HG03575 (cell line): ENCODE results near the gene TMEM87A.
"Not testable (repeated sequence)": the region's sequence is repeated elsewhere in the genome, so short reads cannot be mapped to it uniquely, and the experiment has no call there.

ENCODE experiments used
- ATAC-seq: cut with Tn5 transposase; IDR thresholded peaks from one replicate; pipeline ENCODE4 v1.9.1; 2021; ENCODE audit not compliant: unreplicated experiment, insufficient number of reproducible peaks, low FRiP score; ENCODE audit errors: extremely low read depth

The TMEM87A gene

DNA sequence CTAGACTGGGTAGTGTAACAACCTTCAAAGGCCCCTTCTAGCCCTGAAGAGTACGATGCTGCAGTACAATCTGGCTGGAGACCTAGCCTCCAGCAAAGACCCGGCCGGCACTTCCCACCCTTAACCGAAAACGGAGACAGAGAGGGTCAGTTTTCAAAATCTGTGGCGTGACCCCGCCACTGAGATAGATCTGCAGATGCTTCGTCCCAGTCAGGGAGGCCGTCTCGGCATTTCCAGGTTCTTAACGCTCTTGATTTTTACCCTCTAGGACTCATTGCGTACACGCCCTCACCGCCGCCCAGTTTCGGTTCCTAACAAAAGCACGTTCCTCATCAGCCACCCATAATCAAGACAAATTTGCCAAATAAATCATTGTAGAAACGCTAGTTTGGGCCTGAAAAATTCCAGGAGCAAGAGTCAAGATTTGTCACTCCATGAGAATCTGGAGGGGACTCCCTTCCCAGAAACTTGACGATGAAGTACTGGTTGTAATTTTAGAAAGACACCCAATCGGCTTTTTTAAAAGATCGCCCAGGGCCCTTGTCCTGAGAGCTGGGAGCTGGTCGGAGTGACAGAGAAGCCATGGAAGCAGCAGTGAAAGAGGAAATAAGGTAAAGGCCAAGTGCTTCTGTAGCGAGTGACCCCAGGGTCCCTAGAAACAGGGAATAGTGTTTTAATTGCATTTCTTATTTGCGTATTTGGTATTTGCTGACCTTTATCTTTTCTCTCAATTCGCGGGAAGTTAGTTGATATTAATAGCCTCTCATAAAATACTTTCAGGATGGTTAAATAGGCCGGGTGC is 868 bp upstream of the TMEM87A start:
- no peak for ATAC-seq

DNA sequence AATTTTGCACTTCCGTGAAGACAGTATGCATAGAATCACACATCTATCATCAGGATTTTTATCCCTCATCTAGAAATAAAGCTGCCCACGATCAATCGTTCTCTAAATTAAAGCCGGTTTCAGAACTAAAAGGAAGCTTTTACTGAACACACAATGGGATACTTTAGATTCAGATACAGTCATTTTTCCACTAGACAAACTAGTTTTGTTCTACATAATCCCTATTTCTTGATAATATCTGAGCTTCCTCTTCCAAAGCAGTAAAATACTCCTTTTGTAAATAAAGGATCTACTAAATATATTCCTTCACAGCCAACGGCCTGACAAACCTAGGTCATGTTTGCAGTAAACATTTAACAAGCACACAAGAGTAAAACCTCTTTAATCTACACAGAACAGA is 2.2 kb downstream of the TMEM87A start:
- no peak for ATAC-seq

DNA sequence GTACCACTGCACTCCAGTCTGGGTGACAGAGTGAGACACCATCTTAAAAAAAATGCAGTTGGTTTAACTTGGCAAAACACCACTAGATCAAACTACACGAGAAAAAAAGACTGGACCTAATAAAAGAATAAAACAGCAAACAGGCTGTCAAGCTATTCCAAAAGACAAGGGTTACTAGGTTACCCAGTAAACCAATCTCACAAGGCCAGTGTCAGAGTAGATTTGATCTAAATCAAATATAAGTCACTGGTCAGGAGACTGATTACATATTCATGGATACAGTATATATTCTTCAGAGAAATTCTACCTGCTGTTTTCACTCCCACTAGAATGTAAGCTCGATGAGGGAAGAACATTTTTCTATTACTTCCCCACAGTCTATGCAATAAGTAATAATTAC is 2.7 kb downstream of the TMEM87A start:
- ATAC-seq = no peak

DNA sequence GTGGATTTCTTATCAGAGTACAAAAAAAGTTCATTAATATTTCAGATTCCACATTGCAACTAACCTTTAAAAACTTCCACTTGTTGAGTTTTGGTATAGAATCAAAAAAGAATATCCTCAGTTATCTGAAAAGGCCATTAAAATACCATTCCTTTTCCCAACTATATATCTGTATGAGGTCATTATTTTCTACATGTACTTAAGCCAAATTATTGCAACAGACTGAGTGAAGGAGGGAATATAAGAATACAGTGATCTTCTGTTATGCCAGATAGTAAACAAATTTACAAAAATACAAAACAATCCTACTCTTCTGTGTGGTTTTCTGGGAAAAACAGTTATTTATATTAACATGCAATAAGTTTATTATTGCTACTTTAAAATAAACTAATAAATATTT is 5.9 kb downstream of the TMEM87A start:
- ATAC-seq = no peak

DNA sequence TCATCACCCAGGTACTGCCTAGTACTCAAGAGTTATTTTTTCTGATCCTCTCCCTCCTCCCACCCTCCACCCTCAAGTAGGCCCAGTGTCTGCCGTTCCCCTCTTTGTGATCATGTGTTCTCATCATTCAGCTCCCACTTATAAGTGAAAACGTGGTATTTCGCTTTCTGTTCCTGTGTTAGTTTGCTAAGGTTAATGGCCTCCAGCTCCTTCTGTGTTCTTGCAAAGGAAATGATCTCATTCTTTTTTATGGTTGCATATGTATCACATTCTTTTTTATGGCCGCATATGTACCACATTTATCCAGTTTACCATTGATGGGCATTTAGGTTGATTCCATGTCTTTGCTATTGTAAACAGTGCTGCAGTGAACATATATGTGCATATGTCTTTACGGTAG is 8.4 kb downstream of the TMEM87A start:
- no peak for ATAC-seq

DNA sequence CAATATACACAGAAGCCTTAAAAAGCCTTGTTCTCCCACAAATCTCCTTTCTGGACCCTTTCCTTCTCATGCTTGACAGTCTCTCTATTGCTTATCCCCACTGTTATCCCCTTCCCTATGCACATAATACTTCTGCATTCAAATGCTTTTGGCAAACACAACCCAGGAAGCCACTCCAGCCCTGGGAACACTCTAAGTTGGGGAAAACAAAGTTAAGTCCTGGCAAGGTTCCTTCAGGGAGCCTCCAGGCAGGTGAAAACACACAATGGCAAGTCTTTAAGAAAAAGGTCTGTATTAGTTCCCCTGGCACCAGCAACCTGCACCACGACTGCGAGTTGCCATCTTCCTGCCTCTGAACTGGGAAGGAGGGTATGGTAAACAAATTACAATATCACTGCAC is 19.9 kb downstream of the TMEM87A start:
- no peak for ATAC-seq

DNA sequence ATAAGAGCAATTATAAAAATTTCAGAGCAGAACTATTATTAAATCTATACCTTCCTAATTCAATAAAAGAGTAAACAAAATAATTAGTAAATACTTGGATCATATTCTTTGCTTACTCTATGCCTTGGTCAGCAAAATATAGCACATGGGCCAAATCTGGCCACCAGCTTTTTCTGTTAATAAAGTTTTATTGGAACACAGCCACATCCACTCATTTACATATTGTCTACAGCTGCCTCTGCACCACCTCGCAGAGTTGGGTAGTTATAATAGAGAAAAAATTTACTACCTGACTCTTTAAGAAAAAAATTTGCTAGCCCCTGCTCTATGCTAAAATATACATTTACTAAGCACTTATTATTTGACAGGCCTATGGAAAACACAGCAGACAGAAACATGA is 32.4 kb downstream of the TMEM87A start:
- ATAC-seq = no peak

DNA sequence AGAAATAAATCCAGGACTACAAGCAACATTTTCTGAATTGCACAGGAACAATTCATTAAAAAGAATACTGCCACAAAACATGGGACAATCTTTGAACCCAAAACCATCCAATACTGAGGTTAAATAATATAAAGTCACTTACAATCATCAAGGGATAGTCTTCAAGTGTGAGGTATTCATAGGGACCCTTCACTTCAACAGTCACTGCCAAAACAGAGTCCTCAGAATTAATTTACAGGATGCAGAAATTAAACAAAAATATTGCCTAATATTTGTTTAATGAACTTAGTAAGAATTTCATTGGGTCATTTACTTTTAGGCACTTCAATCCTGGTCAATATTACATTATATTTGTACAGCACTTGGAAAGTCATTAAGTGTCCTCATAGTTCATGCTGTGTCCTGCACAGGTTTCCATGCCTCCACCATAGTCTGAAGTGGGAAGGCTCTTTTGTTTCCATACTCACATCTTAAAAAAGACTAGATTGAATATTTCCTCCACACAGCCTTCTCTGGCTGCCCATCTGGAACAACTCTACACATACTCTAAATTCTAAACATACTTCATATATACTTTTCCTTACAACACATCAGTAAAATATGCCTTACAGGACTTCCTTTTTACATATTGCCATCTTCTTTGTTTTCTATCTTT is 33.6 kb downstream of the TMEM87A start:
- no peak for ATAC-seq

DNA sequence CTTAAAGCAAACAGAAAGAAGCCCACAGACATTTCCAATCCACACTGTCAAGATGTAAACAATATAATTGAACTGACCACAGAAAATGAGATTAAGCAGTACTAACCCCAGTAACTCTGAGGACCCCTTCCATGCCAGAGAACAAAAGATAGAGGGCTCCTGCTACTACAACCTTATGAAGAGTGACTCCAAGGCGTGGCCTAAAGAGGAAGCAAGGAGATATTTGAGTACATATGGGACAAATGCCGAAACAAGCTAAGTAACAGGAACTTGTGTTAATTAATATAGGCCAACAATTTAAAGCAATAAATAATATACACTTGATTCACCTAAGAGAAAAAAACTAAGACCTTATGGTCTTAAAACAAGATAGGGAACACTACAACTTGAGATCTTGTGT is 40.1 kb downstream of the TMEM87A start:
- no peak for ATAC-seq

DNA sequence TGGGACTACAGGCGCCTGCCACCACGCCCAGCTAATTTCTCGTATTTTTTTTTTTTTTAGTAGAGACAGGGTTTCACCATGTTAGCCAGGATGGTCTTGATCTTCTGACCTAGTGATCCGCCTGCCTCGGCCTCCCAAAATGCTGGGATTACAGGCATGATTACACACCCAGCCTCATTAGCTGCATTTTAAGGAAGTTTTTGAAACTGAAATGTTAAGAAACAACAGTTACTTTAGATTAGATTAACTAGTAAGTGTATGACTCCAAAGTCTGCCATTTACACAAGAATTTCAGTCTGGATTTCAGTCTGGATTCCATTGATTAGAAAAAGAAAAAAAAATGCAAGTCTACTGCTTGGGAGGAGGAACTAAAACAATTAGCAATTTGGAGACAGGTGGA is 40.6 kb downstream of the TMEM87A start:
- no peak for ATAC-seq

DNA sequence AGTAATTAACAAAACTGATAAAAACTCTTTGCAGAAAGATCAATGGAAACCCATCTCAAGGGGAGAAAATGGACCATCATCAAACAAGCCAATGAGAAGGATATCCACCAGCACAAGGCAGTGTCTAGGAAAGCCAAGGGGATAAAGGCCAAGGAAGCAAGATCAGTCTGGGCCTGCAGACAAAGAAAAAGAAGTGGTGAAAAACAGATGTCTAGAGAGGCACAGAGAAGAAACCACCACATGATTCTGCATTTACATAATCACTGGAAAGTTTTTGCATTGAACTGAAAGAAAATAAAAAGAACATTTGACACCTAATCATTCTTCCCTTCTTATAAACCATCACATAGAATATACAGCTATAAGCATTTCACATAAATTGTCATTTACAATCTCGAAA is 42.1 kb downstream of the TMEM87A start:
- no peak for ATAC-seq

DNA sequence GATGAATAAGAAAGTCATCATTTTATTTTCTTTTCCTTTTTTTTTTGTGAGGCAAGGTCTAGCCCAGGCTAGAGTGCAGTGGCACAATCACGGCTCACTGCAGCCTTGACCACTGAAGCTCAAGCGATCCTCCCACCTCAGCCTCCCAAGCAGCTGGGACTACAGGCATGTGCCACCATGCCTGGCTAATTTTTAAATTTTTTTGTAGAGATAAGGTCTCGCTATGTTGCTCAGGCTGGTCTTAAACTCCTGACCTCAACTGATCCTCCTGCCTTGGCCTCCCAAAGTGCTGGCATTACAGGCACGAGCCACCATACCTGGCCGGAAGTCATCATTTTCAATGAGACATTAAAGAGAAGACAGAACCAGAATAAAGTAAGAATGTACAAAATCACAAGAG is 44.3 kb downstream of the TMEM87A start:
- ATAC-seq = not testable (repeated sequence)

DNA sequence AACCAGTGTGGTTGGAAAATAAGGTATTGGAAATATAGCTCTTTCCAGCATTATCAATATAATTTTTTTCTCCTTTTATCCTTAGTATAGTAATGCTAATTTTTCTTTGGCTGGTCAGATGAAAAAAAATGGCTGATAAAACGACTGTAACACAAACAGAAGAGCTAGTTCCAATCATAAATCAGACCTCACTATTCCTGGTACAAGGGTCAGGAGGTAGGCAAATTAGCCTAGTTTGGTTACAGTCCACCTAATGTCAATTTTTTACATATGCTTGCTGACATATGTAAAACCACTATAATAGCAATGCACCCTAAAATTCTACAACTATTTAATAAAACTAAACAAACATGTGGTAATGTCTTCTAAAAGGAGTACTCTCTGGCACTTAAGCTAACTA is 45.2 kb downstream of the TMEM87A start:
- no peak for ATAC-seq

DNA sequence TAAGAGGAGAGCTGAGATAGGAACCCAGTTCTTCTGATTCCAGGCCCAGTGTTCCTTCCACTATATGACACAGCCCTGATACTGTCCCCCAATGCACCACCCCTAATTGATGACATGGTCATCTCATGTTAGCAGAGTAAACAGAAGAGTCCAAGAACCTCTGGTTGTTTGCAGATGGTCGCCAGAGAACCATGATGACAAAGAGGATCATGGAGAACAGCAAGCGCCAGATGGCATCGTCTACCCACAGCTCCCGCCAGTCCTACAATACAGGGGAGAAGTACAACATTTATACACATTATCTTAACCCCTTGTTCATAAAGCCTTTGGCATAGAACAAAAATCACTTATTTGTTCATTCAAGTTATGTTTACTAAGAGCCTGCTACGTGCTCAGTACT is 46.6 kb downstream of the TMEM87A start:
- no peak for ATAC-seq

DNA sequence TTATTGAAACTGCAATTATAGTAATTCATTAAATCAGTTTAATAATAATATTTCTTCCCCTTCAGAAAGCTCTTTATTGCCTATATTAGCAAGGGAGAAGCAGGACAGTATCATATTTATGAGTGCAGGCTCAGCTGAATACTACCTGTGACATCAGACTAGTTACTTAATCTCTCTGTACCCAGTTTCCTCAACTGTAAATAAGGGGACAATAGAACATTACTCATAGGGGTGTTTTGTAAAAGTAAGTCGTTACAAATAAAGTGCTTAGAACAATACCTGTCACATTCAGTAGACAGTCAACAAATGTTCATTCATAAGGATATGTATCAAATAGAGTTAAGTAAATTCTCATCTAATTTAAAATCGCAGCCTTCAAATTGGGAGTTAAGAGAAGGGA is 53.0 kb downstream of the TMEM87A start:
- no peak for ATAC-seq

DNA sequence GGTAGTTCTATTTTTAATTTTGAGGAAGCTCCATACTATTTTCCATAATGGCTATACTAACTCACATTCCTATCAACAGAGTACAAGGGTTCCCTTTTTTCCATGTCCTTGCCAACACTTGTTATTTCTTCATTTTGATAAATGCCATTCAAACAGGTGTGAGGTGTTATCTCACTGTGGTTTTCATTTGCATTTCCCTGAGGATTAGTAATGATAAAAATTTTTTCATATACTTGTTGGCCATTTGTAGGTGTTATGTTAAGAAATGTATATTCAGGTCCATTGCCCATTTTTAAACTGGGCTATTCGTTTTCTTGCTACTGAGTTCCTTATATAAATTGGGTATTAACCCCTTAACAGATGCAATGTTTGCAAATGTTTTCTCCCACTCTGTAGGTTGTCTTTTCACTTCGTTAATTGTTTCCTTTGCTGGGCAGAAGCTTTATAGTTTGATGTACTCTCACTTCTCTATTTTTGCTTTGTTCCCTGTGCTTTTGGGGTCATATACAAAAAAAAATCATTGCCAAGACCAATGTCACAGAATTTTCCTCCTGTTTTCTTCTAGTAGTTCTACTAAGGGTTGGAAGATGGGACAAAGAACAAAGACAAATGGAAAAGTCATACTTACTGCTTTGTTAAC is 54.2 kb downstream of the TMEM87A start:
- ATAC-seq = no peak

DNA sequence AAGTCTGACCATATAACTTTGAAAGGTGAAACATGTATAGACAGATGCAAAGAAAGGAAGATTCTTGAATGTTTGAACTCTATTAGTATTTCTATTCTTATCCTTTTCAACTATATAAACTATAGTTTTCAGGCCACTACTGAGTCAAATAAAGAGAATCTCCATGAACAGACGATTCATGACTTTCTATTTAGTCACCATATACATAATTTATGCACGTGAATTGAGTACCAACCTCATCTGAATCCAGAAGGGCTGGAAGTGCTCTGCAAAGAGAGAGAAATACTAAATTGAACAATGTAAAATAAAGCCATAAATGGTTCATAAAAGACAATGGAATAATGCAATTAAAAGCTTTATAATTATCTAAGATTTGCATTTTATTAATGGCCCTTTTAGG is 55.7 kb downstream of the TMEM87A start:
- no peak for ATAC-seq

DNA sequence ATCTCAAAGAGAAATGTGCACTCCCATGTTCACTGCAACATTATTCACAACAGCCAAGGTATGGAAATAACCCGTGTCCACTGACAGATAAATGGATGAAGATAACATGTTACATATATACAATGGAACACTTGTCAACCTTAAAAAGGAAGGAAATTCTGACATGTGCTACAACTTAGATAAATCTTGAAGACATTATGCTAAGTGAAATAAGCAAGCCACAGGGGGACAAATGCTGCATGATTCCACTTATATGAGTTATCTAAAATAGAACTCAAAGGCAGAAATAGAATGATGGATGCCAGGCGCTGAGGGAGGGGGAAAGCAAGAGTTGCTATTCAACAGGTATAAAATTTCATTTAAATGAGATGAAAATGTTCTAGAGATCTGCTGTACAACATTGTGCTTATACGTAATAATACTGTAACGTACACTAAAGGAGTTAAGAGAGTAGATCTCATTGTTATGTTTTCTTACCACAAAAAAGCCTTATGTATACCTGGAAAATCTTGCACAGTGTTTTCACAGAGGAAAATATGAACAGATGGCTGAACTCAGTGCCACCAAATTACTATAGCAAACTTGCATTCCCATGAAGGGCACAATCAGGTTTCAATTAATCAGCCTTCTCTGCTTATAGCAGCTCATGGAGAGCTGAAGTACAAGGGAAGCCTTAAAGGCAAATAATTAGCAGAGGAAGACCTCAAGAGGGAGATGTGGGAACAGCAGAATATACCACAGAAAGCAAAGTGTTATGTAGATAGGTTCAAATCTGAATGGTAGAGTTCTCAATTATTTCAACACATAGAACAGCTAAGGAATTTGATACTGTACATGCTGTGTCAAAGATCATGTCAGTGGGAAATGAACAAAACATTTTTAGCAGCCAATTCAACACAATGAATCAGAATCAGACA is 57.1 kb downstream of the TMEM87A start:
- ATAC-seq = no peak

DNA sequence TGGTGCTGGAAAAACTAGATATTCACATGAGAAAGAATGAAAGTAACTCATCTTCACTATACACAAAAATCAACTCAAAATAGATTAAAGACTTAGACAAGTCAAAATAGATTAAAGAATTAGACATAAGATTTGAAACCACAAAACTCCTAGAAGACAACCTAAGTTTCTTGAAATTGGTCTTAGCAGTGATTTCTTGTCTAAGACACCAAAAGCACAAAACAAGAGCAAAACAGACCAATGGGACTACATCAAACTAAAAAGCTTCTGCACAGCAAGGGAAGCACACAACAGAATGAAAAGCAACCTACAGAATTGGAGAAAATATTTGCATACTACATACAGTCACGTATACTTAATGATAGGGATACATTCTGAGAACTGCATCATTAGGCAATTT is 58.6 kb downstream of the TMEM87A start:
- ATAC-seq = no peak
